HepG2 (cell line): ENCODE results near the gene USP2. TPM values are rescaled to one million over a fixed set of nuclear protein-coding genes. Genes with fewer than 3 reads are reported as not detected.

Experiments used
- ATAC-seq: fragments of 200-7000 bp; cut with Tn5 transposase; 3 replicates; pipeline ENCODE4 v1.9.1; 2020; ENCODE audit warnings: mild to moderate bottlenecking, moderate library complexity
- BruUV-seq: library from RNA; stranded (reverse); fragments of 400-500 nt; replicated peaks from 2 replicates; lab custom pipeline; 2021; lab: Mats Ljungman, UMichigan
- CTCF ChIA-PET: fragments of 300-600 bp; formaldehyde crosslinking; extraction: SDS; loops from one replicate; lab custom pipeline; 2021; ENCODE audit warnings: low total read pairs, inconsistent platforms, low intra/inter-chr PET ratio; lab: Yijun Ruan, JAX
- POLR2A ChIA-PET: fragments of 350-600 bp; sonication (Branson Sonifier 250); formaldehyde crosslinking; loops from one replicate; lab custom pipeline; 2020; ENCODE audit warnings: antibody characterized with exemption, inconsistent platforms; lab: Yijun Ruan, JAX
- DNase-seq: peaks from one replicate; pipeline ENCODE4 v3.0.0-alpha.2; 2015; ENCODE audit warnings: low spot score
- FAIRE-seq: peaks from 3 replicates; lab custom pipeline; 2011; peaks lifted over from hg19 to GRCh38; lab: Jason Lieb, UNC
- H2AFZ ChIP-seq: one replicate; pipeline ENCODE4 v1.6.1; 2011; ENCODE audit warnings: low read length, inconsistent platforms
- H3K27ac ChIP-seq: fragments of 300-600 bp; 3 replicates; pipeline ENCODE4 v1.8.0; 2011; ENCODE audit warnings: mixed run types, mild to moderate bottlenecking, mixed read lengths, low read length, inconsistent platforms; ENCODE audit not compliant: insufficient read depth; ENCODE audit errors: extremely low read length
- H3K27me3 ChIP-seq, 2 experiments: fragments of 200-600 bp in 1 of 2; 2 replicates in 1 of 2; 3 replicates in 1 of 2; pipeline versions ENCODE4 v1.6.0 to v1.8.0; 2011; ENCODE audit warnings: low read length in 2 of 2, mild to moderate bottlenecking in 2 of 2, moderate library complexity in 2 of 2, inconsistent platforms in 1 of 2; ENCODE audit not compliant: insufficient read depth in 2 of 2, control insufficient read depth in 1 of 2
- H3K36me3 ChIP-seq, 2 experiments: fragments of 200-600 bp in 1 of 2; replicated peaks in 1 of 2; 2 replicates in 1 of 2; 3 replicates in 1 of 2; pipeline versions ENCODE4 v1.5.1 to v1.8.0; 2011; ENCODE audit warnings: low read length in 2 of 2, inconsistent platforms in 1 of 2; ENCODE audit not compliant: insufficient read depth in 2 of 2, control insufficient read depth in 1 of 2
- H3K4me1 ChIP-seq: 2 replicates; pipeline ENCODE4 v1.5.1; 2012; ENCODE audit warnings: low read length, inconsistent platforms; ENCODE audit not compliant: insufficient read depth
- H3K4me2 ChIP-seq: 2 replicates; pipeline ENCODE4 v1.6.0; 2011; ENCODE audit warnings: low read depth, low read length, inconsistent platforms
- H3K4me3 ChIP-seq, 3 experiments: fragments of 200-600 bp in 1 of 3; sonication (generic), shearing (Covaris generic) in 1 of 3; replicated peaks in 1 of 3; 2 replicates each; pipeline ENCODE4 v1.5.1; 2011 to 2016; ENCODE audit warnings: low read length in 3 of 3, inconsistent platforms in 2 of 3, low read depth in 2 of 3, mild to moderate bottlenecking in 2 of 3, control low read depth in 1 of 3, mixed read lengths in 1 of 3; ENCODE audit not compliant: insufficient read depth in 1 of 3
- H3K79me2 ChIP-seq: one replicate; pipeline ENCODE4 v1.6.1; 2011; ENCODE audit warnings: low read length, inconsistent platforms; ENCODE audit not compliant: insufficient read depth
- H3K9ac ChIP-seq: 2 replicates; pipeline ENCODE4 v1.6.0; 2011; ENCODE audit warnings: mild to moderate bottlenecking, low read depth, low read length, inconsistent platforms; ENCODE audit not compliant: insufficient read depth
- H3K9me3 ChIP-seq: 2 replicates; pipeline ENCODE4 v1.5.1; 2012; ENCODE audit warnings: mild to moderate bottlenecking, low read length
- H4K20me1 ChIP-seq: 2 replicates; pipeline ENCODE4 v1.6.0; 2011; ENCODE audit warnings: inconsistent platforms, mild to moderate bottlenecking, low read length, moderate library complexity; ENCODE audit not compliant: insufficient read depth
- JUNB ChIP-seq: sonication (generic); formaldehyde crosslinking; IDR thresholded peaks from 2 replicates; pipeline ENCODE4 v1.8.0; 2022; ENCODE audit warnings: missing genetic modification reagents, mild to moderate bottlenecking, borderline replicate concordance
- MIER2 ChIP-seq: IDR thresholded peaks from 2 replicates; pipeline ENCODE4 v1.6.1; 2016; ENCODE audit warnings: missing biosample characterization, missing genetic modification reagents
- NR2F1 ChIP-seq, 2 experiments: fragments of 450-650 bp in 1 of 2; formaldehyde crosslinking in 1 of 2; IDR thresholded peaks; 2 replicates each; pipeline versions ENCODE4 v1.5.0 to v1.6.1; 2016 to 2020; ENCODE audit warnings: mild to moderate bottlenecking in 1 of 2, missing compliant biosample characterization in 1 of 2, missing genetic modification reagents in 1 of 2, moderate library complexity in 1 of 2
- PHF5A ChIP-seq: IDR thresholded peaks from one replicate; pipeline ENCODE4 v1.6.1; 2018; ENCODE audit warnings: low read depth, missing genetic modification reagents; ENCODE audit not compliant: unreplicated experiment
- RFXAP ChIP-seq: sonication (generic); formaldehyde crosslinking; IDR thresholded peaks from 2 replicates; pipeline ENCODE4 v1.4.0; 2020; ENCODE audit warnings: missing genetic modification reagents, borderline replicate concordance
- SAP130 ChIP-seq: IDR thresholded peaks from 2 replicates; pipeline ENCODE4 v1.6.1; 2016; ENCODE audit warnings: low read depth
- SMARCC2 ChIP-seq: fragments of 450-650 bp; IDR thresholded peaks from 2 replicates; pipeline ENCODE4 v1.6.1; 2017; ENCODE audit warnings: antibody characterized with exemption, mild to moderate bottlenecking
- SRF ChIP-seq: IDR thresholded peaks from 2 replicates; pipeline ENCODE4 v1.6.1; 2011; ENCODE audit warnings: mild to moderate bottlenecking, low read depth, low read length, moderate library complexity
- SYNCRIP ChIP-seq: fragments of 200-400 bp; formaldehyde crosslinking; IDR thresholded peaks from 2 replicates; pipeline ENCODE4 v1.6.1; 2018; ENCODE audit warnings: mild to moderate bottlenecking, low read depth, low read length; ENCODE audit not compliant: insufficient read depth
- THYN1 ChIP-seq: sonication (generic); formaldehyde crosslinking; IDR thresholded peaks from 2 replicates; pipeline ENCODE4 v1.8.1; 2023; ENCODE audit warnings: low read depth, mild to moderate bottlenecking, moderate library complexity, missing genetic modification reagents, borderline replicate concordance
- TP53 ChIP-seq: sonication (generic); formaldehyde crosslinking; conservative IDR thresholded peaks from 2 replicates; pipeline ENCODE4 v1.4.0; 2020; ENCODE audit warnings: missing genetic modification reagents
- ZEB1 ChIP-seq: IDR thresholded peaks from 2 replicates; pipeline ENCODE4 v1.6.1; 2012; ENCODE audit warnings: mild to moderate bottlenecking, low read depth, inconsistent platforms; ENCODE audit not compliant: insufficient replicate concordance
- ZNF101 ChIP-seq: sonication (generic); formaldehyde crosslinking; IDR thresholded peaks from 2 replicates; pipeline ENCODE4 v1.4.0; 2020; ENCODE audit warnings: mild to moderate bottlenecking, low read depth, missing genetic modification reagents, borderline replicate concordance
- ZNF282 ChIP-seq: fragments of 450-650 bp; IDR thresholded peaks from 2 replicates; pipeline ENCODE4 v1.6.1; 2018; ENCODE audit not compliant: partially characterized antibody
- ZNF354B ChIP-seq: sonication (generic); formaldehyde crosslinking; IDR thresholded peaks from 2 replicates; pipeline ENCODE4 v1.8.0; 2022; ENCODE audit warnings: mild to moderate bottlenecking, missing genetic modification reagents
- ZNF451 ChIP-seq: sonication (generic); formaldehyde crosslinking; IDR thresholded peaks from 2 replicates; pipeline ENCODE4 v1.5.0; 2020; ENCODE audit warnings: mild to moderate bottlenecking, missing genetic modification reagents
- ZNF766 ChIP-seq: sonication (generic); formaldehyde crosslinking; IDR thresholded peaks from 2 replicates; pipeline ENCODE4 v1.5.0; 2020; ENCODE audit warnings: missing genetic modification reagents, borderline replicate concordance
- WGBS: methylation state at CpG from one replicate; pipeline ENCODE4 v1.1.6; 2017; ENCODE audit warnings: low lambda C conversion rate; 5-methylcytosine and 5-hydroxymethylcytosine counted together
- in situ Hi-C: cut with HindIII; loops from 2 replicates; pipeline ENCODE4 v1.10.0; 2017; ENCODE audit warnings: low pct_unique_long_range_greater_than_20kb; ENCODE audit not compliant: extremely low pct_ligation_motif_present
- intact Hi-C: fragments of 100-400 bp; cut with micrococcal nuclease; formaldehyde crosslinking; loops from one replicate; pipeline ENCODE4 v1.10.0; 2022; ENCODE audit not compliant: unreplicated experiment
- polyA plus RNA-seq, 8 experiments: library from polyadenylated mRNA; depleted of rRNA in 3 of 8; stranded (reverse) in 7 of 8; unstranded in 1 of 8; fragments of >200 nt; fragmentation: Illumina TruSeq in 4 of 8; extraction: Trizol in 4 of 8; gene quantifications; 2 replicates each; pipeline versions ENCODE4 v1.2.1 to v1.2.3, GENCODE V29; 2011 to 2016; ENCODE audit warnings: low read depth in 4 of 8, missing spikeins in 1 of 8, mixed read lengths in 1 of 8; ENCODE audit not compliant: insufficient read depth in 1 of 8
- total RNA-seq, 5 experiments: library from RNA; depleted of rRNA; stranded (reverse); fragments of >200 nt; fragmentation: Illumina TruSeq; extraction: Trizol; gene quantifications; 2 replicates each; pipeline ENCODE4 v1.2.3, GENCODE V29; 2016; ENCODE audit warnings: low read depth in 1 of 5
- TF ChIP-seq, protein P1 (sequence below): sonication (generic); formaldehyde crosslinking; IDR thresholded peaks from 2 replicates; pipeline ENCODE4 v1.4.0; 2020; ENCODE audit warnings: missing genetic modification reagents, borderline replicate concordance

The USP2 gene
- total and polyA plus RNA-seq, 2 of the 13 experiments (the other 11 are each of a cell fraction or from before 2014, with no cell fraction given): 2.5 to 6.0 TPM

DNA sequence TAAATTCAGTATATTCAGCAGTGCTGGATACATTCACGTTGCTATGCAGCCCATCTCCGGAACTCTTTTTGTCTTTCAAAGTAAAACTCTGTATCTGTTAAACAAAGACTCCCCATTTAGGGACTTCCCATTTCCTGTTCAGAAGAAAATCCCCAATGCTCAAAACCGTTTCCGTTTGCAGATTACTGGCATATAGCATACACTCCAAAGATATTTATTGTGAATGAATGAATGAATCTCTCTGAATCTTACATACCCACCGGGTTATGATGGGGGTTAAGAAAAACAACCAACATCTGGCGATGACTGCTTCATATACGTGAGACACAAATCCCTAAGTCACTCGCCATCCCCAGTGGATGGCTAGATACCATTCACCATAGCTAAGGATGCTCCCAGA lies 39.9 kb upstream of the USP2 start:
- FAIRE-seq (no peak), ATAC-seq (no peak), DNase-seq (no peak)
- Histone ChIP-seq H3K79me2 (no peaks in the 10 kb centered on the region), H3K36me3 (no peaks in the 10 kb centered on the region), H3K9me3 (no peaks in the 10 kb centered on the region), H3K9ac (no peak overlapping the region), H3K27me3 (no peaks in the 10 kb centered on the region; a peak in 2 of 5 replicates), H3K4me1 (peaks cover 11% of the 10 kb centered on the region; the same call in 1 of the 2 replicates), H3K27ac (no peak overlapping the region), H3K4me3 (no peak overlapping the region), H2AFZ (no peak overlapping the region), H3K4me2 (no peak overlapping the region; the same call in 1 of the 2 replicates), H4K20me1 (no peaks in the 10 kb centered on the region)
- TF ChIP-seq ZNF451 (CRISPR knock-in tag) (no peak), ZNF354B (no peak), ZNF101 (CRISPR knock-in tag) (no peak), RFXAP (no peak), JUNB (CRISPR knock-in tag) (no peak), THYN1 (no peak), ZNF766 (CRISPR knock-in tag) (no peak), TP53 (CRISPR knock-in tag) (no peak), SMARCC2 (no peak), NR2F1 (CRISPR knock-in tag; IDR thresholded peaks at IDR 0.05) (no peak), MIER2 (CRISPR knock-in tag) (no peak), SAP130 (CRISPR knock-in tag) (no peak), ZEB1 (no peak), ZNF282 (no peak), PHF5A (CRISPR knock-in tag) (no peak), SYNCRIP (no peak), SRF (no peak)
- TF ChIP-seq, protein P1, sequence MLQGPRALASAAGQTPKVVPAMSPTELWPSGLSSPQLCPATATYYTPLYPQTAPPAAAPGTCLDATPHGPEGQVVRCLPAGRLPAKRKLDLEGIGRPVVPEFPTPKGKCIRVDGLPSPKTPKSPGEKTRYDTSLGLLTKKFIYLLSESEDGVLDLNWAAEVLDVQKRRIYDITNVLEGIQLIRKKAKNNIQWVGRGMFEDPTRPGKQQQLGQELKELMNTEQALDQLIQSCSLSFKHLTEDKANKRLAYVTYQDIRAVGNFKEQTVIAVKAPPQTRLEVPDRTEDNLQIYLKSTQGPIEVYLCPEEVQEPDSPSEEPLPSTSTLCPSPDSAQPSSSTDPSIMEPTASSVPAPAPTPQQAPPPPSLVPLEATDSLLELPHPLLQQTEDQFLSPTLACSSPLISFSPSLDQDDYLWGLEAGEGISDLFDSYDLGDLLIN (CRISPR knock-in tag): no peak
- intact Hi-C loops (no loop called here), in situ Hi-C loops (no loop called here)
- no TSS peak for BruUV-seq
- CTCF ChIA-PET: no interaction called here
- POLR2A ChIA-PET: no interaction called here
- WGBS: 60% methylated on average over 8 of the region's 8 CpGs
